Ascending aorta (tissue), 2 donors: ENCODE results near the gene GPRC5B. TPM values are rescaled to one million over a fixed set of nuclear protein-coding genes. Genes with fewer than 3 reads are reported as not detected.

Experiments used
- DNase-seq, 2 donors: peaks; one replicate each; pipeline ENCODE4 v3.0.0-alpha.2; 2019; ENCODE audit warnings: low spot score in 2 of 2
- H3K27ac ChIP-seq, 2 donors: fragments of 200-600 bp; sonication (generic); one replicate each; pipeline ENCODE4 v1.5.1; 2016 to 2017; ENCODE audit warnings: mild to moderate bottlenecking in 1 of 2
- H3K27me3 ChIP-seq: fragments of 200-600 bp; sonication (generic); one replicate; pipeline ENCODE4 v1.5.1; 2017
- H3K36me3 ChIP-seq, 2 donors: fragments of 200-600 bp; sonication (generic); one replicate each; pipeline ENCODE4 v1.5.1; 2016
- H3K4me1 ChIP-seq, 2 donors: fragments of 200-600 bp; sonication (generic); one replicate each; pipeline ENCODE4 v1.5.1; 2016 to 2017; ENCODE audit warnings: mild to moderate bottlenecking in 1 of 2
- H3K4me3 ChIP-seq, 2 donors: fragments of 200-600 bp; sonication (generic); one replicate each; pipeline ENCODE4 v1.5.1; 2016 to 2017; ENCODE audit warnings: mild to moderate bottlenecking in 1 of 2
- H3K9me3 ChIP-seq, 2 donors: fragments of 200-600 bp; sonication (generic); one replicate each; pipeline ENCODE4 v1.5.1; 2016
- intact Hi-C: fragments of 100-400 bp; cut with DNase I; formaldehyde crosslinking; loops from one replicate; pipeline ENCODE4 v1.15.1; 2023
- total RNA-seq: library from RNA; depleted of rRNA; stranded (reverse); fragments of >200 nt; gene quantifications from one replicate; pipeline ENCODE4 v1.1.0, GENCODE V29; 2016
- TF ChIP-seq, protein P1 (sequence below), 3 experiments: fragments of 200-600 bp in 2 of 3; fragments of 450-650 bp in 1 of 3; sonication (generic) in 2 of 3; IDR thresholded peaks; one replicate each; pipeline ENCODE4 v1.5.1; 2016 to 2019; ENCODE audit warnings: antibody characterized with exemption in 3 of 3, mild to moderate bottlenecking in 1 of 3, moderate library complexity in 1 of 3

Gene GPRC5B
- total RNA-seq, 1 donor from 2014 or later, result 15.6 TPM

DNA sequence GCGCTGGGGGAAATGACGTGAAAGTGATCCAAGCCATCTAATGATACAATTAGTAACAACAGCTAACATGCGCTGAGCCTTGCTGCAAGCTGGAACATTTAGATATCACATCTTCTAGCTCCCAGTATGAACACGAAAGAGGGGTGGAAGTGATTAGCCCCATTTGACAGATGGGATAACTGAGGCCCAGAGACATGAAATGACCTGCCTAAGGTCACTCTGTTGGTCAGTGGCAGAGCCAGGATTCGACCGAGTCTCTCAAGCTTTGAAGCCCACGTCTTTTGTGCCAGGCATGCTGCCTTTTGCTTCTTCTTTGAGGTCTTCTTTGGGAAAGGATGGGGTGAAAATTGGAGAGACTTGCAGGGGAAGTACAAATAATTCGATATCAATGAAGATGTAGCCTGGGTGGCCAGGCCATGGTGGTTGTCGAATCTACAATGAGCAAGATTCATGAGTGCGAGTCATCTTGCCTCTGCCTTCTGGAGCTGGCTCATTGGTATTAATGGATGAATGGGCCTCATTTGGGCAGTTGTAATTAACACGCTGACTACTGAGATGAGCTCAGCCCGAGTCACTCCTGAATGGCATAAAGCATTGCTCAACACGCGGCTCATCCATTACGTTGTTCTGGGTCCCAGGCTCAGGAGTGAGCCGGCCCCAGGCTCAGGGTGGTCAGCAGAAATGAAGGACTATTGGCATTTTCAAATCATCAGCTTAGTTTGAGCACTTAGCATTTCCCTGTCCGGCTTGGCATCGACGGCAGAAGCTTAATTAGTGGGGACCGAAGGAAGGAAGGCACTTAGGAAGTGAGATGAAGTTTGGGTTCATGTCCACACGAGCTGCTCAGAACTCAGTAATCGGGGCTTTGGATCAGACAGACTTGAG, 28.0 kb upstream of the GPRC5B start:
- Histone ChIP-seq H3K27me3 (no peaks in the 10 kb centered on the region), H3K36me3 (no peaks in the 10 kb centered on the region), H3K27ac (no peak overlapping the region), H3K4me3 (no peak overlapping the region), H3K9me3 (no peaks in the 10 kb centered on the region), H3K4me1 (no peaks in the 10 kb centered on the region)
- intact Hi-C loops, result no loop called here
- TF ChIP-seq, protein P1, sequence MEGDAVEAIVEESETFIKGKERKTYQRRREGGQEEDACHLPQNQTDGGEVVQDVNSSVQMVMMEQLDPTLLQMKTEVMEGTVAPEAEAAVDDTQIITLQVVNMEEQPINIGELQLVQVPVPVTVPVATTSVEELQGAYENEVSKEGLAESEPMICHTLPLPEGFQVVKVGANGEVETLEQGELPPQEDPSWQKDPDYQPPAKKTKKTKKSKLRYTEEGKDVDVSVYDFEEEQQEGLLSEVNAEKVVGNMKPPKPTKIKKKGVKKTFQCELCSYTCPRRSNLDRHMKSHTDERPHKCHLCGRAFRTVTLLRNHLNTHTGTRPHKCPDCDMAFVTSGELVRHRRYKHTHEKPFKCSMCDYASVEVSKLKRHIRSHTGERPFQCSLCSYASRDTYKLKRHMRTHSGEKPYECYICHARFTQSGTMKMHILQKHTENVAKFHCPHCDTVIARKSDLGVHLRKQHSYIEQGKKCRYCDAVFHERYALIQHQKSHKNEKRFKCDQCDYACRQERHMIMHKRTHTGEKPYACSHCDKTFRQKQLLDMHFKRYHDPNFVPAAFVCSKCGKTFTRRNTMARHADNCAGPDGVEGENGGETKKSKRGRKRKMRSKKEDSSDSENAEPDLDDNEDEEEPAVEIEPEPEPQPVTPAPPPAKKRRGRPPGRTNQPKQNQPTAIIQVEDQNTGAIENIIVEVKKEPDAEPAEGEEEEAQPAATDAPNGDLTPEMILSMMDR (IDR thresholded peaks at IDR 0.05), result no peak
- no peak for DNase-seq

DNA sequence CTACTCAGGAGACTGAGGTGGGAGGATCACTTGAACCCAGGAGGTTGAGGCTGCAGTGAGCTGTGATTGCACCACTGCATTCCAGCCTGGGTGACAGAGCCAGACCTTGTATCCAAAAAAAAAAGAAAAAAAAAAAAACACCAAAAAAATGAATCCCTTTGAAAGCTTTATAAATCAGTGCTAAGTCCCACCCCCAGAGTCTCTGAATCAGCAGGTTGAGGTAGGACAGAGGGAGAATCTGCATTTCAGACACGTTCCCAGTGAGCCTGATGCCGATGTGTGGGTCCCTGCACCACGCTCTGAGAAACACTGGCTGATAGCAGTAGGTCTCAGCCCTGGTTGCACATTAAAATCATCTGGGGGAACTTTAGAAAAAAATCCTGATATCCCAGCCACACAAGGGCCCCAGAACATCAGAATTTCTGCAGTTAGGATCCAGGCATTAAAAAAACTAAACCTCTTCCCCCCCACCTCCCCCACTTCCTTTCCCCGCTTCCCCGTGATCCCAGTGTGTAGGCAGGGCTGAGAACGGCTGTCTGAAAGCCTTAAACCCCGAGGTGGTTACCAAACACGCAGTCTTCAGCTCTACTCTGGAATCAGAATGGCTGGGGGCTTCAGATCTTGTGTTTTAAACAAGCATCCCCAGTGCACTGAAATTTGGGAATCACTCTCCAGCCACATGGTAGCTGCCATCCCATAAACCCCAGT, 27.3 kb upstream of the GPRC5B start:
- Histone ChIP-seq H3K4me1 (no peaks in the 10 kb centered on the region), H3K27ac (no peak overlapping the region), H3K4me3 (no peak overlapping the region), H3K36me3 (no peaks in the 10 kb centered on the region), H3K27me3 (no peaks in the 10 kb centered on the region), H3K9me3 (no peaks in the 10 kb centered on the region)
- TF ChIP-seq, protein P1 (IDR thresholded peaks at IDR 0.05), result no peak
- intact Hi-C loops, result no loop called here
- DNase-seq, result no peak

DNA sequence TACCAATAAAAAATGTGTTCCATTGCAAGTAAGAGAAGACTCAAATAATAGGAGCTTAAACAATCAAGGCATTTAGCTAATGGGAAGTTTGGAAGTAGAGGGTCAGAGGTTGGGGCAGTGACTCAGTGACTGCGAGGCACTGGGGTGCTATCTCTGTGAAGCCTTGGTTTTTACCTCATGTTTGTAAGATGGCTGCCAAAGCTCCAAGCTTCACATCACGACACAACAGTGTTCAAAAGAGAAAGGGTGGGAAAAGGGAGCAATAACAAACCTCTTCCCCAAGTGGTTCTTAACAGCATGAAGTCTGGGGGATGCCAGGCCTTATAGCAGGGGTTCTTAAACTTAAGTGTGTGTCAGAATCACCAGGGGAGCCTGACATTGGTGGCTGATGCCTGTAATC, 26.6 kb upstream of the GPRC5B start:
- H3K4me3 ChIP-seq, result no peak overlapping the region
- DNase-seq, result no peak
- no peaks in the 10 kb centered on the region for H3K36me3 ChIP-seq
- no peaks in the 10 kb centered on the region for H3K27me3 ChIP-seq
- TF ChIP-seq, protein P1 (IDR thresholded peaks at IDR 0.05), result no peak
- no peaks in the 10 kb centered on the region for H3K9me3 ChIP-seq
- H3K27ac ChIP-seq, result no peak overlapping the region
- intact Hi-C loops, result no loop called here
- no peaks in the 10 kb centered on the region for H3K4me1 ChIP-seq

DNA sequence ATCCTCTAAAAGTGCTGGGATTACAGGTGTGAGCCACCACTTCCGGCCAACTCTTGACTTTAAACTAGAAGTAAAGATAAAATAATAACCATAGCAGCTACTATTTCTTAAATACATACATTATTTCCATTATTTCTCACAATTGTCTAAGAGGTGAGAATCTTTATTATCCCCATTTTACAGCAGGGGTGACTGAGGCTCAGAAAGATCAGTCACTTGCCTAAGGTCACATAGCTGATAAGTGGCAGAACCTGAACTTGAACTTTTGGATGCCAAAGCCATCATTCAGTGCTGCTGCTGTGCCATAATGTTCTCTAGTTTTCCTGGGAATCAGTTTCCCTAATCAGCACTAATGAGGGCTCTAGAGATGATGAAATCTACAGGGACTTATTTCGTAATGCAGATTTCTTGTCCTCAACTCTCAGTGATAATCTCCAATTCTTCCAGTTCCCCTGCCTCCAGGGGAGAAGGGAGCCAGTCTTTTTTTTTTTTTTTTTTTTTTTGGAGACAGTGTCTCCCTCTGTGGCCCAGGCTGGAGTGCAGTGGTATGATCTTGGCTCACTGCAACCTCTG, 25.2 kb upstream of the GPRC5B start:
- no peaks in the 10 kb centered on the region for H3K27me3 ChIP-seq
- DNase-seq, result no peak
- TF ChIP-seq, protein P1 (IDR thresholded peaks at IDR 0.05), result no peak
- H3K36me3 ChIP-seq, result no peaks in the 10 kb centered on the region
- no peak overlapping the region for H3K4me3 ChIP-seq
- intact Hi-C loops, result no loop called here
- H3K4me1 ChIP-seq, result no peaks in the 10 kb centered on the region
- H3K27ac ChIP-seq, result no peak overlapping the region
- H3K9me3 ChIP-seq, result no peaks in the 10 kb centered on the region

DNA sequence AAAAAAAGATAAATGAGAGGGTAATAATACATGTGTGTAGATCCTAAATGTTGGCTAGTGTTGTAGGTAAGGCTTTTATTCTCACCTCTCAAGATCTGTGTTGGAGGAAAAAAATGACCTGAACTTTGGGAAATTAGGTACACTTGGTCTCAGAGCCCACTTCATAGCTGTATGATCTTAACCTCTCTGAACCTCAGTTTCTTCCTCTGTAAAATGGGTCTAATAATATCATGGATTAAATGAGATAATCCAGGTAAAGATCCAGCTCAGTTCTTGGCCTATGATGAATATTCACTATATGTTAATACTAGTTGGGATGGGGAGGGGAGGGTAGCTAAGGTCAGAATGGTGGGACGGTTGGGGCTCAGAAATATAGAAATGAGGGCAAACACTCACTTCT, 24.3 kb upstream of the GPRC5B start:
- no peak for DNase-seq

More for the DNA sequence above, 24.3 kb upstream of the GPRC5B start:
- H3K36me3 ChIP-seq, result no peaks in the 10 kb centered on the region
- no peaks in the 10 kb centered on the region for H3K27me3 ChIP-seq
- no peaks in the 10 kb centered on the region for H3K4me1 ChIP-seq
- no peak overlapping the region for H3K4me3 ChIP-seq
- H3K9me3 ChIP-seq, result no peaks in the 10 kb centered on the region
- TF ChIP-seq, protein P1 (IDR thresholded peaks at IDR 0.05), result no peak
- H3K27ac ChIP-seq, result no peak overlapping the region
- intact Hi-C loops, result no loop called here
